GM18870 (cell line): ENCODE measurements around the gene MYO3A.

ENCODE experiments used
- ATAC-seq: cut with Tn5 transposase; IDR thresholded peaks from one replicate; pipeline ENCODE4 v1.9.1; 2021; ENCODE audit warnings: moderate library complexity; ENCODE audit not compliant: unreplicated experiment

Gene MYO3A

GRCh38 chr10:26243351-26243720 is 309.3 kb downstream of the MYO3A start:
- ATAC-seq: no peak

- ATAC-seq: no peak
Measured at GRCh38 chr10:26249681-26250080, 315.7 kb downstream of the MYO3A start.

- no peak for ATAC-seq
Measured at GRCh38 chr10:26251925-26252324, 317.9 kb downstream of the MYO3A start.

- no peak for ATAC-seq
Measured at GRCh38 chr10:26254616-26255015, 320.6 kb downstream of the MYO3A start.

GRCh38 chr10:26259341-26259740 is 325.3 kb downstream of the MYO3A start:
- no peak for ATAC-seq
